HepG2 (cell line): ENCODE data around the gene TMEM267. TPM values are rescaled to one million over a fixed set of nuclear protein-coding genes. Genes with fewer than 3 reads are reported as not detected.
A peak's percentile ranks its signal among the peaks of the same experiment; 100 is the strongest.

Source experiments
- GMEB2 ChIP-seq: IDR thresholded peaks from 2 replicates; pipeline ENCODE4 v1.6.1; 2016; ENCODE audit warnings: missing biosample characterization, missing genetic modification reagents, low read depth
- ISL2 ChIP-seq: sonication (generic); formaldehyde crosslinking; IDR thresholded peaks from 2 replicates; pipeline ENCODE4 v1.5.0; 2020; ENCODE audit warnings: missing genetic modification reagents
- MZF1 ChIP-seq: sonication (generic); formaldehyde crosslinking; IDR thresholded peaks from 2 replicates; pipeline ENCODE4 v1.8.1; 2023; ENCODE audit warnings: mild to moderate bottlenecking, missing genetic modification reagents, borderline replicate concordance
- PRDM10 ChIP-seq: sonication (generic); formaldehyde crosslinking; IDR thresholded peaks from 2 replicates; pipeline ENCODE4 v1.4.0; 2020; ENCODE audit warnings: low read depth, missing genetic modification reagents
- THAP9 ChIP-seq: sonication (generic); formaldehyde crosslinking; IDR thresholded peaks from 2 replicates; pipeline ENCODE4; 2020; ENCODE audit warnings: missing genetic modification reagents, mild to moderate bottlenecking, borderline replicate concordance
- TSC22D2 ChIP-seq: sonication (generic); formaldehyde crosslinking; IDR thresholded peaks from 2 replicates; pipeline ENCODE4 v1.5.1; 2020; ENCODE audit warnings: missing genetic modification reagents, mild to moderate bottlenecking, borderline replicate concordance
- ZNF225 ChIP-seq: sonication (generic); formaldehyde crosslinking; IDR thresholded peaks from 2 replicates; pipeline ENCODE4 v1.4.0; 2020; ENCODE audit warnings: mild to moderate bottlenecking, missing genetic modification reagents
- ZNF75D ChIP-seq: sonication (generic); formaldehyde crosslinking; IDR thresholded peaks from 2 replicates; pipeline ENCODE4 v1.8.1; 2023; ENCODE audit warnings: missing genetic modification reagents, mild to moderate bottlenecking, borderline replicate concordance
- polyA plus RNA-seq, 8 experiments: library from polyadenylated mRNA; depleted of rRNA in 3 of 8; stranded (reverse) in 7 of 8; unstranded in 1 of 8; fragments of >200 nt; fragmentation: Illumina TruSeq in 4 of 8; extraction: Trizol in 4 of 8; gene quantifications; 2 replicates each; pipeline versions ENCODE4 v1.2.1 to v1.2.3, GENCODE V29; 2011 to 2016; ENCODE audit warnings: low read depth in 4 of 8, missing spikeins in 1 of 8, mixed read lengths in 1 of 8; ENCODE audit not compliant: insufficient read depth in 1 of 8
- total RNA-seq, 5 experiments: library from RNA; depleted of rRNA; stranded (reverse); fragments of >200 nt; fragmentation: Illumina TruSeq; extraction: Trizol; gene quantifications; 2 replicates each; pipeline ENCODE4 v1.2.3, GENCODE V29; 2016; ENCODE audit warnings: low read depth in 1 of 5
- TF ChIP-seq, protein P1 (sequence below): sonication (generic); formaldehyde crosslinking; IDR thresholded peaks from 2 replicates; pipeline ENCODE4 v1.9.0; 2021; ENCODE audit warnings: missing genetic modification reagents, mild to moderate bottlenecking, borderline replicate concordance
- TF ChIP-seq, protein P2 (sequence below): sonication (generic); formaldehyde crosslinking; IDR thresholded peaks from 2 replicates; pipeline ENCODE4 v1.4.0; 2020; ENCODE audit warnings: mild to moderate bottlenecking, missing genetic modification reagents
- TF ChIP-seq, protein P3 (sequence below): sonication (generic); formaldehyde crosslinking; IDR thresholded peaks from 2 replicates; pipeline ENCODE4 v1.5.0; 2020; ENCODE audit warnings: mild to moderate bottlenecking, missing genetic modification reagents, moderate library complexity

Gene TMEM267
- total and polyA plus RNA-seq, 2 of the 13 experiments (the other 11 are each of a cell fraction or from before 2014, with no cell fraction given): 8.9 to 12.6 TPM

- TF ChIP-seq PRDM10 (CRISPR knock-in tag) (no peak), MZF1 (no peak), THAP9 (CRISPR knock-in tag) (peak; percentile 64; the same call in 1 of the 2 replicates), GMEB2 (no peak), ZNF75D (no peak), ISL2 (CRISPR knock-in tag) (no peak), TSC22D2 (CRISPR knock-in tag) (no peak), ZNF225 (CRISPR knock-in tag) (no peak; the same call in 1 of the 2 replicates)
- TF ChIP-seq, protein P1, sequence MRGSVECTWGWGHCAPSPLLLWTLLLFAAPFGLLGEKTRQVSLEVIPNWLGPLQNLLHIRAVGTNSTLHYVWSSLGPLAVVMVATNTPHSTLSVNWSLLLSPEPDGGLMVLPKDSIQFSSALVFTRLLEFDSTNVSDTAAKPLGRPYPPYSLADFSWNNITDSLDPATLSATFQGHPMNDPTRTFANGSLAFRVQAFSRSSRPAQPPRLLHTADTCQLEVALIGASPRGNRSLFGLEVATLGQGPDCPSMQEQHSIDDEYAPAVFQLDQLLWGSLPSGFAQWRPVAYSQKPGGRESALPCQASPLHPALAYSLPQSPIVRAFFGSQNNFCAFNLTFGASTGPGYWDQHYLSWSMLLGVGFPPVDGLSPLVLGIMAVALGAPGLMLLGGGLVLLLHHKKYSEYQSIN (CRISPR knock-in tag): no peak
- TF ChIP-seq, protein P2, sequence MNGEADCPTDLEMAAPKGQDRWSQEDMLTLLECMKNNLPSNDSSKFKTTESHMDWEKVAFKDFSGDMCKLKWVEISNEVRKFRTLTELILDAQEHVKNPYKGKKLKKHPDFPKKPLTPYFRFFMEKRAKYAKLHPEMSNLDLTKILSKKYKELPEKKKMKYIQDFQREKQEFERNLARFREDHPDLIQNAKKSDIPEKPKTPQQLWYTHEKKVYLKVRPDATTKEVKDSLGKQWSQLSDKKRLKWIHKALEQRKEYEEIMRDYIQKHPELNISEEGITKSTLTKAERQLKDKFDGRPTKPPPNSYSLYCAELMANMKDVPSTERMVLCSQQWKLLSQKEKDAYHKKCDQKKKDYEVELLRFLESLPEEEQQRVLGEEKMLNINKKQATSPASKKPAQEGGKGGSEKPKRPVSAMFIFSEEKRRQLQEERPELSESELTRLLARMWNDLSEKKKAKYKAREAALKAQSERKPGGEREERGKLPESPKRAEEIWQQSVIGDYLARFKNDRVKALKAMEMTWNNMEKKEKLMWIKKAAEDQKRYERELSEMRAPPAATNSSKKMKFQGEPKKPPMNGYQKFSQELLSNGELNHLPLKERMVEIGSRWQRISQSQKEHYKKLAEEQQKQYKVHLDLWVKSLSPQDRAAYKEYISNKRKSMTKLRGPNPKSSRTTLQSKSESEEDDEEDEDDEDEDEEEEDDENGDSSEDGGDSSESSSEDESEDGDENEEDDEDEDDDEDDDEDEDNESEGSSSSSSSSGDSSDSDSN (CRISPR knock-in tag): peak; percentile 58
- TF ChIP-seq, protein P3, sequence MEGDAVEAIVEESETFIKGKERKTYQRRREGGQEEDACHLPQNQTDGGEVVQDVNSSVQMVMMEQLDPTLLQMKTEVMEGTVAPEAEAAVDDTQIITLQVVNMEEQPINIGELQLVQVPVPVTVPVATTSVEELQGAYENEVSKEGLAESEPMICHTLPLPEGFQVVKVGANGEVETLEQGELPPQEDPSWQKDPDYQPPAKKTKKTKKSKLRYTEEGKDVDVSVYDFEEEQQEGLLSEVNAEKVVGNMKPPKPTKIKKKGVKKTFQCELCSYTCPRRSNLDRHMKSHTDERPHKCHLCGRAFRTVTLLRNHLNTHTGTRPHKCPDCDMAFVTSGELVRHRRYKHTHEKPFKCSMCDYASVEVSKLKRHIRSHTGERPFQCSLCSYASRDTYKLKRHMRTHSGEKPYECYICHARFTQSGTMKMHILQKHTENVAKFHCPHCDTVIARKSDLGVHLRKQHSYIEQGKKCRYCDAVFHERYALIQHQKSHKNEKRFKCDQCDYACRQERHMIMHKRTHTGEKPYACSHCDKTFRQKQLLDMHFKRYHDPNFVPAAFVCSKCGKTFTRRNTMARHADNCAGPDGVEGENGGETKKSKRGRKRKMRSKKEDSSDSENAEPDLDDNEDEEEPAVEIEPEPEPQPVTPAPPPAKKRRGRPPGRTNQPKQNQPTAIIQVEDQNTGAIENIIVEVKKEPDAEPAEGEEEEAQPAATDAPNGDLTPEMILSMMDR (CRISPR knock-in tag): peak; percentile 83
Observed at GRCh38 chr5:43484106-43484849, 613 bp upstream of the TMEM267 start (continued).
